Gastroesophageal sphincter (tissue), 3 donors: ENCODE results near the gene NPFF.

Experiments
- EP300 ChIP-seq: sonication (generic); formaldehyde crosslinking; IDR thresholded peaks from one replicate; pipeline ENCODE4 v1.6.1; 2017; ENCODE audit warnings: antibody characterized with exemption, mild to moderate bottlenecking
- POLR2A ChIP-seq, 2 donors: fragments of 450-650 bp; IDR thresholded peaks; one replicate each; pipeline ENCODE4 v1.6.1; 2017; ENCODE audit warnings: antibody characterized with exemption in 2 of 2, mild to moderate bottlenecking in 2 of 2, moderate library complexity in 1 of 2
- POLR2AphosphoS5 ChIP-seq: sonication (generic); formaldehyde crosslinking; IDR thresholded peaks from one replicate; pipeline ENCODE4 v1.6.1; 2017; ENCODE audit warnings: antibody characterized with exemption
- TF ChIP-seq, protein P1 (sequence below), 4 experiments: fragments of 200-600 bp in 2 of 4; fragments of 450-650 bp in 2 of 4; sonication (generic) in 1 of 4; IDR thresholded peaks; one replicate each; pipeline ENCODE4 v1.5.1; 2017 to 2019; ENCODE audit warnings: antibody characterized with exemption in 4 of 4, mild to moderate bottlenecking in 2 of 4, moderate library complexity in 2 of 4

- TF ChIP-seq POLR2A (IDR thresholded peaks at IDR 0.05) (no peak), POLR2AphosphoS5 (no peak), EP300 (no peak)
- TF ChIP-seq, protein P1, sequence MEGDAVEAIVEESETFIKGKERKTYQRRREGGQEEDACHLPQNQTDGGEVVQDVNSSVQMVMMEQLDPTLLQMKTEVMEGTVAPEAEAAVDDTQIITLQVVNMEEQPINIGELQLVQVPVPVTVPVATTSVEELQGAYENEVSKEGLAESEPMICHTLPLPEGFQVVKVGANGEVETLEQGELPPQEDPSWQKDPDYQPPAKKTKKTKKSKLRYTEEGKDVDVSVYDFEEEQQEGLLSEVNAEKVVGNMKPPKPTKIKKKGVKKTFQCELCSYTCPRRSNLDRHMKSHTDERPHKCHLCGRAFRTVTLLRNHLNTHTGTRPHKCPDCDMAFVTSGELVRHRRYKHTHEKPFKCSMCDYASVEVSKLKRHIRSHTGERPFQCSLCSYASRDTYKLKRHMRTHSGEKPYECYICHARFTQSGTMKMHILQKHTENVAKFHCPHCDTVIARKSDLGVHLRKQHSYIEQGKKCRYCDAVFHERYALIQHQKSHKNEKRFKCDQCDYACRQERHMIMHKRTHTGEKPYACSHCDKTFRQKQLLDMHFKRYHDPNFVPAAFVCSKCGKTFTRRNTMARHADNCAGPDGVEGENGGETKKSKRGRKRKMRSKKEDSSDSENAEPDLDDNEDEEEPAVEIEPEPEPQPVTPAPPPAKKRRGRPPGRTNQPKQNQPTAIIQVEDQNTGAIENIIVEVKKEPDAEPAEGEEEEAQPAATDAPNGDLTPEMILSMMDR (IDR thresholded peaks at IDR 0.05), result no peak
These were observed 6.6 kb upstream of the NPFF start for GRCh38 chr12:53513712-53514410.
